OCI-LY1 (cell line): ENCODE data around the gene PPP4R3A.

ENCODE experiments used
- EZH2 ChIP-seq: fragments of 200-600 bp; sonication (generic), shearing (Covaris generic); IDR thresholded peaks from 2 replicates; pipeline ENCODE4 v1.8.0; 2017; ENCODE audit warnings: borderline replicate concordance, mixed run types, mild to moderate bottlenecking, antibody characterized with exemption, low read length, moderate library complexity, mixed read lengths
- TF ChIP-seq, protein P1 (sequence below): fragments of 200-600 bp; sonication (generic), shearing (Covaris generic); IDR thresholded peaks from 2 replicates; pipeline ENCODE4 v1.5.1; 2017; ENCODE audit warnings: mild to moderate bottlenecking, antibody characterized with exemption, low read length, moderate library complexity, mixed read lengths

DNA sequence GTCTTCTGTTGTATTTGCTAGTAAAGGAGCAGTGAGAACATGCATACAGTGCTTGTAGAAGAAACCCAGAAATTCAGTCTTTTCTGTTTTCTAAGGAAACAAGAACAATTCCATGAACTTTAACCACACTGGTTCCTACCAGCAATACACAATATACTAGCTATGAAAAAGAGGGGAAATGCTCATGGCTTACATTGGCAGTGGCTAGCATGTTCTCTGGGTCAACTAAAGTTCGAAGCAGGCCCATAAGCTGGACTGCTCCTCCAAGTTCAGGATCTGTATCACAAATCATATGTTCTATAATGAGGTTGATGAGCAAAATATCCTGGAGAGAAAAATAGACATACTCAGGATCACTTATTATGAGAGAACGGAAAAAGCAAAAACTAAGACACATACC lies 37.1 kb downstream of the PPP4R3A start:
- TF ChIP-seq, protein P1, sequence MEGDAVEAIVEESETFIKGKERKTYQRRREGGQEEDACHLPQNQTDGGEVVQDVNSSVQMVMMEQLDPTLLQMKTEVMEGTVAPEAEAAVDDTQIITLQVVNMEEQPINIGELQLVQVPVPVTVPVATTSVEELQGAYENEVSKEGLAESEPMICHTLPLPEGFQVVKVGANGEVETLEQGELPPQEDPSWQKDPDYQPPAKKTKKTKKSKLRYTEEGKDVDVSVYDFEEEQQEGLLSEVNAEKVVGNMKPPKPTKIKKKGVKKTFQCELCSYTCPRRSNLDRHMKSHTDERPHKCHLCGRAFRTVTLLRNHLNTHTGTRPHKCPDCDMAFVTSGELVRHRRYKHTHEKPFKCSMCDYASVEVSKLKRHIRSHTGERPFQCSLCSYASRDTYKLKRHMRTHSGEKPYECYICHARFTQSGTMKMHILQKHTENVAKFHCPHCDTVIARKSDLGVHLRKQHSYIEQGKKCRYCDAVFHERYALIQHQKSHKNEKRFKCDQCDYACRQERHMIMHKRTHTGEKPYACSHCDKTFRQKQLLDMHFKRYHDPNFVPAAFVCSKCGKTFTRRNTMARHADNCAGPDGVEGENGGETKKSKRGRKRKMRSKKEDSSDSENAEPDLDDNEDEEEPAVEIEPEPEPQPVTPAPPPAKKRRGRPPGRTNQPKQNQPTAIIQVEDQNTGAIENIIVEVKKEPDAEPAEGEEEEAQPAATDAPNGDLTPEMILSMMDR = no peak
- TF ChIP-seq EZH2 = no peak
